Sigmoid colon (tissue), 7 donors: Measurements from ENCODE around the gene CHPT1. TPM values are rescaled to one million over a fixed set of nuclear protein-coding genes. Genes with fewer than 3 reads are reported as not detected.

Experiments used
- DNase-seq: peaks from one replicate; pipeline ENCODE4 v3.0.0-alpha.2; 2019
- H3K27ac ChIP-seq, 4 donors: fragments of 200-600 bp; sonication (generic); one replicate each; pipeline ENCODE4 v1.5.1; 2016 to 2019; ENCODE audit warnings: mild to moderate bottlenecking in 1 of 4
- H3K27me3 ChIP-seq, 3 donors: fragments of 200-600 bp; sonication (generic); one replicate each; pipeline ENCODE4 v1.5.1; 2019; ENCODE audit warnings: mild to moderate bottlenecking in 1 of 3
- H3K36me3 ChIP-seq, 4 donors: fragments of 200-600 bp; sonication (generic); one replicate each; pipeline ENCODE4 v1.5.1; 2016 to 2019
- H3K4me1 ChIP-seq, 4 donors: fragments of 200-600 bp; sonication (generic); one replicate each; pipeline ENCODE4 v1.5.1; 2017 to 2019
- H3K4me3 ChIP-seq, 4 donors: fragments of 200-600 bp; sonication (generic); one replicate each; pipeline ENCODE4 v1.5.1; 2017 to 2019; ENCODE audit warnings: mild to moderate bottlenecking in 2 of 4, moderate library complexity in 1 of 4
- H3K9me3 ChIP-seq, 4 donors: fragments of 200-600 bp in 3 of 4; sonication (generic) in 3 of 4; one replicate each; pipeline versions ENCODE4 v1.5.1 to v1.6.1; 2013 to 2019
- EP300 ChIP-seq, 4 donors: sonication (generic); formaldehyde crosslinking; IDR thresholded peaks; one replicate each; pipeline ENCODE4 v1.6.1; 2017; ENCODE audit warnings: antibody characterized with exemption in 4 of 4
- POLR2A ChIP-seq, 2 donors: fragments of 450-650 bp; IDR thresholded peaks; one replicate each; pipeline ENCODE4 v1.6.1; 2016; ENCODE audit warnings: antibody characterized with exemption in 2 of 2, mild to moderate bottlenecking in 2 of 2, moderate library complexity in 2 of 2
- POLR2AphosphoS5 ChIP-seq, 4 donors: sonication (generic); formaldehyde crosslinking; IDR thresholded peaks; one replicate each; pipeline ENCODE4 v1.6.1; 2017; ENCODE audit warnings: antibody characterized with exemption in 4 of 4
- WGBS, 2 donors: extraction: QIAGEN DNeasy Blood & Tissue Kit; methylation state at CpG; one replicate each; pipeline ENCODE4 v1.1.7; 2013; 5-methylcytosine and 5-hydroxymethylcytosine counted together
- intact Hi-C: fragments of 100-400 bp; cut with DNase I; formaldehyde crosslinking; loops from one replicate; pipeline ENCODE4 v1.15.1; 2023
- polyA plus RNA-seq, 3 donors: library from polyadenylated mRNA; stranded (reverse); fragments of 200-250 nt; gene quantifications; one replicate each; pipeline ENCODE4 v1.2.3, GENCODE V29; 2013
- small RNA-seq, 3 donors: library from RNA; depleted of rRNA; stranded (forward); fragments of <200 nt; gene quantifications; one replicate each; pipeline ENCODE3, GENCODE V24; 2016
- total RNA-seq, 4 donors: library from RNA; depleted of rRNA; stranded (reverse); fragments of >200 nt; gene quantifications; one replicate each; pipeline ENCODE4 v1.1.0, GENCODE V29; 2016
- TF ChIP-seq, protein P1 (sequence below), 4 experiments: fragments of 450-650 bp in 3 of 4; fragments of 200-600 bp in 1 of 4; IDR thresholded peaks; one replicate each; pipeline ENCODE4 v1.5.1; 2016 to 2019; ENCODE audit warnings: antibody characterized with exemption in 4 of 4, mild to moderate bottlenecking in 3 of 4, moderate library complexity in 2 of 4
- donor health status: healthy with polysubstance abuse.
- donor health status: Bipolar disorder and iron deficiency.
- donor health status: healthy.

Gene CHPT1
- total and polyA plus RNA-seq, 7 donors: 49.9 to 118 (median 58.1) TPM

DNA sequence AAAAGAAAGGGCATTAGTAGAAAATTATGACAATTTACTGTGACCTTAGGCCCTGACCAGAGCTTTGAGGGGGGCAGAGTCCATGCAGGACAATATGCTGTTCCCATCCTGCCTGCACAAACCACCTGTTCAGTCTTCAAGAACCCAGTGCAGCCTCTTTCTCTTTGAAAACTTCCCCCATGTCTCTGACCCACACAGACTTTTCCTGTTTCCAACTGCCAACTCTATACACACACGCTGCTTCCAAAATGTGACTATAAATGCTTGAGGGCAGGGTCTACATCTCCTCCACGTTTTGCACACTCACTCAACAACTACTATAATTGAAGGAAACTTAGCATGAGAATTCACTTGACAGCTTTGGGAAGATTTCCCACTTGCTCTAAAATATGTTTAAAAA lies 78.4 kb downstream of the CHPT1 start:
- intact Hi-C loops: loop anchor here (2.0 kb wide), 1 partner anchor 55 kb away; the partner anchor contains the start of gene GNPTAB
- 46 to 54% methylated on average over 2 of the region's 2 CpGs for WGBS, 2 donors

DNA sequence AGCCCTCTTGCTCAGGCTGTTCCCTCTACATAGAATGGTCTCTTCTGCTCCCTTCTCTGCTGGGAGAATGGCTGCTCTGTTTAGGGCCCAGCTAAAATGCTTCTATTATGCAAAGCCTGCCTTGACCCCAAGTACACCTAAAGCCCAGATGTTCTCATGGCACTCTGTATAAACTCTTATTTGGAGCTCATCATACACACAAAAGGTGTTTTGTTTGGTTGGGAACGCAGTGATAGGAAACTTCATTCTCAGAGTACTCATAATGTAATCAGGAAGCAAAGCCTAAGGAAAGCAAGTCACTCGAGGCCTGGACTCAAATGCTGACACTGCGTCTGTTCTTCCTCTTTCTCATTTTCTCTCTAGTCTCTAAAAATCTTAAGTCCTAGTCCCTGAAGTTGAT lies 80.0 kb downstream of the CHPT1 start:
- H3K4me1 ChIP-seq: no peaks in the 10 kb centered on the region
- peaks cover 0 to 18% (median 2%) of the 10 kb centered on the region in 4 donors for H3K36me3 ChIP-seq
- intact Hi-C loops: no loop called here
- no peak for DNase-seq
- TF ChIP-seq, protein P1, sequence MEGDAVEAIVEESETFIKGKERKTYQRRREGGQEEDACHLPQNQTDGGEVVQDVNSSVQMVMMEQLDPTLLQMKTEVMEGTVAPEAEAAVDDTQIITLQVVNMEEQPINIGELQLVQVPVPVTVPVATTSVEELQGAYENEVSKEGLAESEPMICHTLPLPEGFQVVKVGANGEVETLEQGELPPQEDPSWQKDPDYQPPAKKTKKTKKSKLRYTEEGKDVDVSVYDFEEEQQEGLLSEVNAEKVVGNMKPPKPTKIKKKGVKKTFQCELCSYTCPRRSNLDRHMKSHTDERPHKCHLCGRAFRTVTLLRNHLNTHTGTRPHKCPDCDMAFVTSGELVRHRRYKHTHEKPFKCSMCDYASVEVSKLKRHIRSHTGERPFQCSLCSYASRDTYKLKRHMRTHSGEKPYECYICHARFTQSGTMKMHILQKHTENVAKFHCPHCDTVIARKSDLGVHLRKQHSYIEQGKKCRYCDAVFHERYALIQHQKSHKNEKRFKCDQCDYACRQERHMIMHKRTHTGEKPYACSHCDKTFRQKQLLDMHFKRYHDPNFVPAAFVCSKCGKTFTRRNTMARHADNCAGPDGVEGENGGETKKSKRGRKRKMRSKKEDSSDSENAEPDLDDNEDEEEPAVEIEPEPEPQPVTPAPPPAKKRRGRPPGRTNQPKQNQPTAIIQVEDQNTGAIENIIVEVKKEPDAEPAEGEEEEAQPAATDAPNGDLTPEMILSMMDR (IDR thresholded peaks at IDR 0.05): no peak
- TF ChIP-seq EP300 (IDR thresholded peaks at IDR 0.05) (no peak), POLR2AphosphoS5 (IDR thresholded peaks at IDR 0.05) (no peak), POLR2A (IDR thresholded peaks at IDR 0.05) (no peak)
- no peaks in the 10 kb centered on the region for H3K9me3 ChIP-seq
- H3K4me3 ChIP-seq: no peak overlapping the region
- no peaks in the 10 kb centered on the region for H3K27me3 ChIP-seq
- 25 to 41% methylated on average over 3 of the region's 3 CpGs for WGBS, 2 donors
- peak overlapping the region in 2 of 4 donors; percentile 30 to 33 for H3K27ac ChIP-seq

More for the DNA sequence above, 78.4 kb downstream of the CHPT1 start:
- H3K4me3 ChIP-seq: no peak overlapping the region
- H3K27me3 ChIP-seq: no peaks in the 10 kb centered on the region
- DNase-seq: no peak
- no peaks in the 10 kb centered on the region for H3K4me1 ChIP-seq
- no peak for TF ChIP-seq POLR2AphosphoS5 (IDR thresholded peaks at IDR 0.05)
- H3K9me3 ChIP-seq: no peaks in the 10 kb centered on the region
- H3K36me3 ChIP-seq: peaks cover 0 to 19% (median 2%) of the 10 kb centered on the region in 4 donors
- H3K27ac ChIP-seq: no peak overlapping the region

DNA sequence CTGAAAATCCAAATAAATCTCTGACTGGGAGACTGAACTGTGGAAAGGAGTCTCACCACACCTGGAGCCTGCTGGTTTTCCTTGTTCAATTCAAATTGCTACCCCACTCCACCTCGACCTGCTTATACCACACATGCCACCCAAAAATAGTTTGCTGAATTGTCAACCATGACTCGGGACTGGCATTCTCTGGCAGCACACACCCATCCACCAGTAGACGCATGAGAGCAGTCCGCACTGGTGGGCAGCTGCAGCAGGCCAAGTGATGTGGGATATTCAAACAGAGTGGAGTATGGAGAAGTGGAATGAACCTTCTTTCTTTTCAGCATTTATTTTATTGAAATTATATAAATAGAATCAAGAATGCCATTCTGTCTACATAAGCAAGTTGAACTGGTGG lies 80.5 kb downstream of the CHPT1 start:
- 74 to 86% methylated on average over 4 of the region's 4 CpGs for WGBS, 2 donors

More for the DNA sequence above, 80.5 kb downstream of the CHPT1 start:
- no peaks in the 10 kb centered on the region for H3K9me3 ChIP-seq
- no peaks in the 10 kb centered on the region for H3K27me3 ChIP-seq
- intact Hi-C loops: no loop called here
- TF ChIP-seq EP300 (IDR thresholded peaks at IDR 0.05): no peak
- TF ChIP-seq, protein P1 (IDR thresholded peaks at IDR 0.05): no peak
- TF ChIP-seq POLR2AphosphoS5 (IDR thresholded peaks at IDR 0.05): no peak
- no peaks in the 10 kb centered on the region for H3K4me1 ChIP-seq
- H3K27ac ChIP-seq: peak overlapping the region in 1 of 4 donors; percentile 30
- no peak overlapping the region for H3K4me3 ChIP-seq
- H3K36me3 ChIP-seq: peaks cover 0 to 18% (median 2%) of the 10 kb centered on the region in 4 donors
- no peak for DNase-seq

Small RNA genes within 50 kb of the gene (small RNA-seq; reads per million reads assigned to genes)
- gene RNU6-101P: 0 reads per million in 3 donors
- gene RNY1P16: 0 reads per million in 3 donors

Other genes starting within 250 kb of the CHPT1 start
- not detected for gene SPIC, start 222.3 kb upstream of the CHPT1 start, total RNA-seq
- under 1 TPM in 1 of 3 donors, not detected in 2; 0.77 TPM for gene SPIC, start 222.3 kb upstream of the CHPT1 start, polyA plus RNA-seq
- 1 to 10 TPM in 1 of 4 donors, under 1 TPM in 3; 0.16 to 2.1 (median 0.55) TPM for gene MYBPC1, start 102.7 kb upstream of the CHPT1 start, total RNA-seq
- 10 to 100 TPM in 1 of 3 donors, 1 to 10 TPM in 2; 3.9 to 18.6 (median 6.7) TPM for gene MYBPC1, start 102.7 kb upstream of the CHPT1 start, polyA plus RNA-seq
- gene SYCP3, start 41.8 kb downstream of the CHPT1 start, total RNA-seq: under 1 TPM in 2 of 4 donors, not detected in 2; 0.14 to 0.36 TPM
- under 1 TPM in 1 of 3 donors, not detected in 2; 0.19 TPM for gene SYCP3, start 41.8 kb downstream of the CHPT1 start, polyA plus RNA-seq
- 10 to 100 TPM; 22.7 to 42.2 (median 36.6) TPM for gene GNPTAB, start 133.3 kb downstream of the CHPT1 start, total RNA-seq
- gene GNPTAB, start 133.3 kb downstream of the CHPT1 start, polyA plus RNA-seq: 10 to 100 TPM; 12.0 to 25.4 (median 13.8) TPM
- 10 to 100 TPM; 13.3 to 21.6 (median 18.1) TPM for gene DRAM1, start 179.9 kb downstream of the CHPT1 start, total RNA-seq
- gene DRAM1, start 179.9 kb downstream of the CHPT1 start, polyA plus RNA-seq: 10 to 100 TPM in 2 of 3 donors, 1 to 10 TPM in 1; 4.2 to 15.3 (median 10.9) TPM